Glomerular endothelial cell (primary cell): Measurements from ENCODE around the gene SH2D3C. TPM values are rescaled to one million over a fixed set of nuclear protein-coding genes. Genes with fewer than 3 reads are reported as not detected.

Experiments used
- DNase-seq: peaks from one replicate; pipeline ENCODE4 v3.0.0-alpha.2; 2011; ENCODE audit warnings: low read depth, low spot score; ENCODE audit errors: extremely low read depth
- total RNA-seq: library from RNA; depleted of rRNA; stranded (reverse); fragments of >200 nt; gene quantifications from 2 replicates; pipeline ENCODE4 v1.2.3, GENCODE V29; 2015

Gene SH2D3C
- total RNA-seq, 1 donor from 2014 or later: 160 TPM

DNA sequence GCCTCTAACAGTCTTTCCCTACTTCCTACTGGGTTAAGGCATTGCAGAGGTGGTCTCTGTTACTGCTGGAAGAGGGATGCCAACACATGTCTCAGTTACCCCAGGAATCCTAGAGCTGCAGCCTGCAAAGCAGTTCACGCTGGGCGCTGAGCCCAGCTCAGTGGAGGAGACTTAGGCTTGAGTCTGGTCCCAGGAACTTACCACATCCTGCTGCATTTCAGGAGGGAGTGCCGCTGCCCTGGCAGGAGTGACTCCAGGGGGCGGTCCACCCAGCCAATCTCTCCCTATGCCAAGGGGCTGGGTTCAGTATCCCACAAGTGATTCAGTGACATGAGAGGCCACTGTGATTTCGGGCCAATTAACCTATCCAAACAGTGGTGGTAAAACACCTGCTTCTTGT lies 55.0 kb downstream of the SH2D3C start:
- DNase-seq: no peak

DNA sequence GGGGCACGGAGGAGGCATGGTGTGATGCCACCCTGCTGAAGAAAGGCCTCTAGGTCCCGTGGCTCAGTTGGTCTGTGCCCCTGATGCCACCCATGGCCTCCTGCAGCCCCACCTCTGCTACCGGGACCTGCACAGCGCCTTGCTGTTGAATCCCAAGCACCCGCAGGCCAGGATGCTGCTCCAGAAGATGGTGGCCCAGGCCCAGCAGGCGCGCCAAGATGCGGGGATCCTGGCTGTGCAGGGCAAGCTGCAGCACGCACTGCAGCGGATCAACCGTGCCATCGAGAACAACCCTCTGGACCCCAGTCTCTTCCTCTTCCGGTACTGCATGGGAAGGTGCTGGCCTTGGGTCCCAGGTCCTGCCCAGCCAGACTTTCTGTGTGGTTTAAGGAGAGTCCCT lies 55.5 kb downstream of the SH2D3C start:
- no peak for DNase-seq

- DNase-seq: no peak
These were observed 56.3 kb downstream of the SH2D3C start for GRCh38 chr9:127722055-127722745.

DNA sequence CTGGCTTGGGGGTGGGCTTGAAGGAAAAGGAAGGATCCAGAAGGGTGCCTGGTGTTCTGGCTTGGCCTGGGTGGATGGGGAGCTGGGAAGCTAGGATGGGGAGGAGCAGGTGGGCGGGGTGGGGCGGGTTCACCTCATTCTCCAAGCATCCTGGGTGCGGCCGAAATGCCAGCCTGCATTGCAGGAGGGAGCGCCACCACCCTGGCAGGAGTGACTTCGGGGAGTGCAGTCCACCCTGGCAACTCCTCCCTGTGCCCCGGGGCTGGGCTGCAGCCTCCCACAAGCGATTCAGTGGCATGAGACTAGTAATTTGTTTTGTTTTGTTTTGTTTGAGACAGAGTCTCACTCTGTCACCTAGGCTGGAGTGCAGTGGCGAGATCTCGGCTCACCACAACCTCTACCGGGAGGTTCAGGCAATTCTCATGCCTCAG lies 57.1 kb downstream of the SH2D3C start:
- no peak for DNase-seq

- DNase-seq: no peak
These were observed 57.6 kb downstream of the SH2D3C start for GRCh38 chr9:127720865-127721227.

GRCh38 chr9:127720031-127720864 lies 58.2 kb downstream of the SH2D3C start:
- DNase-seq: no peak

- no peak for DNase-seq
These were observed 60.7 kb downstream of the SH2D3C start for GRCh38 chr9:127717766-127718165.

- DNase-seq: no peak
These were observed 62.1 kb downstream of the SH2D3C start for GRCh38 chr9:127716412-127716811.

- no peak for DNase-seq
These were observed 62.8 kb downstream of the SH2D3C start, which contains the start of the genes PTRH1 and TTC16 for GRCh38 chr9:127715470-127716337. Gene PTRH1 (minus strand): TSS chr9:127715663. CDS start chr9:127715639, 24 bp downstream. Gene TTC16 (plus strand): TSS chr9:127716079. CDS start chr9:127716146, 67 bp downstream.

- no peak for DNase-seq
These were observed 63.5 kb downstream of the SH2D3C start for GRCh38 chr9:127714951-127715469.

- DNase-seq: no peak
These were observed 64.3 kb downstream of the SH2D3C start for GRCh38 chr9:127714020-127714750.

- no peak for DNase-seq
These were observed 65.6 kb downstream of the SH2D3C start for GRCh38 chr9:127712867-127713266.

DNA sequence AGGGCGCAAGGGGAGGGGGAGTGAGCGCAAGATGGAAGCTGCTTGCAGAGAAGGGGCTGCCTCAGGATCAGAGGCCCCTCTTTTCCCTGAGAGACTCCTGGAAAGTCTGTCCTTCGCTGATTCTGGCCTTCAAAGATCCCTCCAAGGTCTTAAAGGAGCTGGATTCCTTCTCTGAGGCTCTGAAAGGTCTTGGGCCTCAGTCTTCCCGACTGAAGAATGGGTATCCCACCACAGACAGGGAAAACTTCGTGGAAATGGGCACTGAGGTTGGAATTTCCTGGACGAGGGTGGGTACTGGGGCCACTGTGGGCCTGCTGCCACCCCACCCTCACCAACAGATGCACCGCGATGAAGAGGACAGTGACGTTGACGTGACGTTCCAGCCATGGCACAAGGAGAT lies 66.1 kb downstream of the SH2D3C start:
- no peak for DNase-seq

DNA sequence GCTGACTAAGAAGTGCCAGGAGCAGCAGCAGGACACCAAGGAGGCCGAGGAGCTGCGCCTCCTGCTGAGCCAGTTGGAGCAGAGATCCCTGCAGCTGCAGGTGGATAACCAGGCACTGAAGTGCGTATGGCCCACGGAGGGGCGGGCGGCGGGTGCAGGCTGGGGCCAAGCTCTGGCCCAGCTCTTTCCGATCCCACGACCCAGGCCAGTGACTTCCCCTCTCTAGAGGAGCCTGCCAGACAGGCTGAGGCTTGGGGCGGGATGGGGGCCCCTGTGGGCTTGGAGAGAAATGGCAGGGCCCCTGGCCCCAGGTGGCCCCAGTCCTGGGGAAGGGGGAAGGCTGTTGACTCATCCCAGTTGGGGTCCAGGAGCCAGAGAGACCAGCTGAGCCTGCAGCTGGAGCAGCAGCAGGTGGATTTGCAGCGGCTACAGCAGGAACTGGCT lies 66.6 kb downstream of the SH2D3C start:
- no peak for DNase-seq

GRCh38 chr9:127711226-127711701 lies 67.2 kb downstream of the SH2D3C start:
- no peak for DNase-seq

DNA sequence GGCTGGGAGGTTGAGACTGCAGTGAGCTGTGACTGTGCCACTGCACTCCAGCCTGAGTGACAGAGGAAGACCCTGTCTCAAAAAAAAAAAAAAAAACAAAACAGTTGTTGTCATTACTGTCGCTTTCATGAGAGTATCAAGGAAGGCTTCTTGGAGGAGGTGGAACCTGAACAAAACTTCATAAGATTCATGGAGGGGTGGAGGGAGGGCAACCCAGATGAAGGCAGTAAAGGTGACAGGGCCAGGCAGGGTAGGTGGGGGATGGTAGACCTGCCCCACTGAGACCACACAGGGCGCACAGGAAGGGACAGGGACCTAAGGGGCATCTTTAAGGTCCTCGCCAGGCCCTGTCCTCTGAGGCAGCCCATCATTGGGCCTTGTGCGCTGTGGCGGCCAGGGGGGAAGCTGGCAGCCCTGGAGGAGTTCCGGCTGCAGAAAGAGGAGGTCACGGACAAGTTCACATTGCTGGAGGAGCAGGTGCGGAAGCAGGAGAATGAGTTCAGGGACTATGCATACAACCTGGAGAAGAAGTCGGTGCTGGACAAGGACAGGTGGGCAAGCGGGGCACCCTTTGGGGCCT lies 68.2 kb downstream of the SH2D3C start:
- no peak for DNase-seq

GRCh38 chr9:127708952-127709587 lies 69.4 kb downstream of the SH2D3C start:
- no peak for DNase-seq

DNA sequence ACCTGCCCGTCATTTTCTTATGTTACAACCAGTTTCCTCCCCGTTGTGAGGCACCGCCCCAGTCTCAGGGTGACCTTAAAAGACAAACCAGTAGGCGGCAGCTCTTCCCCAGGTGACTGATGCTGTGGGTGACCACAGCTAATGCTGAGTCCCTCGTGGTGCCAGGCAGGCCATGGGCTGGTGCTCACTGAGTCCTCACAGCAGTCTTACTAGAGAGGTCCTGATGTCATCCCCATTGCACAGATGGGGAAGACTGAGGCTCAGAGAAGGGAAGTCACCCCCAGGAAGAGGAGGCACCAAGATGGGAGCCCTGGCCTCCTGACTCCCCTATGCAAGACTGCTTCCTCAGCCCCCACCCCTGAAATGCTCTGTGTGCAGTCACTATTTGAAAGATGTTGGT lies 70.7 kb downstream of the SH2D3C start:
- DNase-seq: no peak

DNA sequence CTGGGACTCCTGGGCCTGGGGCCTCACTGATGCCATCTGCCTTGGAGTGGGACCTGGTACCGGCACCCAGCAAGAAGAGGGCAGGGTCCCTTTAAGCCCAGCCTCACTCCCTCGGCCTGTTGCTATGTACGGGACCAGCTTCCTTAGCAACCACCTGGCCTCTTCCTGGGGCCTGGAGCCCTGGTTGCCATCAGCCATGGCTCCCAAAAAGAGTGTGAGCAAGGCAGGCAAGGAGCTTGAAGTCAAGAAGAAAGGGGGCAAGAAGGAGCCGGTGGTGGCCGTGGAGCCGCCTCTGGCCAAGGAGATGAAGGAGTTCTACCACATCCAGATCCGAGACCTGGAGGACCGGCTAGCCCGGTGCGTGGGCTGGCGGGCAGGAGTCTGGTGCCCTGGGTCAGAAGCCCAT lies 71.6 kb downstream of the SH2D3C start, which contains the start of gene CFAP157:
Gene CFAP157, plus strand, starts transcription at position 153 of the 406 bp plus-strand sequence. Its CDS starts 44 bp downstream, at position 197.
- no peak for DNase-seq
